GM21423 (cell line): Measurements from ENCODE around the gene GUCD1.
"Not testable (repeated sequence)": the region's sequence is repeated elsewhere in the genome, so short reads cannot be mapped to it uniquely, and the experiment has no call there.

Source experiments
- ATAC-seq: cut with Tn5 transposase; IDR thresholded peaks from one replicate; pipeline ENCODE4 v1.9.1; 2021; ENCODE audit warnings: mild to moderate bottlenecking, moderate library complexity; ENCODE audit not compliant: unreplicated experiment

The GUCD1 gene

DNA sequence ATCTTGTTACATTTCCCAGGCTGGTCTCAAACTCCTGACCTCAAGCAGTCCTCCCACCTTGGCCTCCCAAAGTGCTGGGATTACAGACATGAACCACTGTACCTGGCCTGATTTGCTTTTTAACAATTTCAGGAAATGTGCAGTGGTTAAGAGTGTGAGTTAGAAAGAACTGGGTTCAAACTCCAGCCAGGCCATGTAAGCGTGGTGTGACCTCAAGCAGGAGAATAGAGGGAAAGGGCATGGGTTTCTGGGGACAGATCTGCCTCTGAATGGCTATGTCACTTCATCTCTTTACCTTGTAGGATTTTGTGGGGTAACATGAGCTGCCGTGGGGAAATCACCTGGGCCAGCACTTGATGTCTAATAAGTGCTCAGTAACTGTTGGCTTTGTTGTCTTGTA is 10.1 kb upstream of the GUCD1 start:
- no peak for ATAC-seq

DNA sequence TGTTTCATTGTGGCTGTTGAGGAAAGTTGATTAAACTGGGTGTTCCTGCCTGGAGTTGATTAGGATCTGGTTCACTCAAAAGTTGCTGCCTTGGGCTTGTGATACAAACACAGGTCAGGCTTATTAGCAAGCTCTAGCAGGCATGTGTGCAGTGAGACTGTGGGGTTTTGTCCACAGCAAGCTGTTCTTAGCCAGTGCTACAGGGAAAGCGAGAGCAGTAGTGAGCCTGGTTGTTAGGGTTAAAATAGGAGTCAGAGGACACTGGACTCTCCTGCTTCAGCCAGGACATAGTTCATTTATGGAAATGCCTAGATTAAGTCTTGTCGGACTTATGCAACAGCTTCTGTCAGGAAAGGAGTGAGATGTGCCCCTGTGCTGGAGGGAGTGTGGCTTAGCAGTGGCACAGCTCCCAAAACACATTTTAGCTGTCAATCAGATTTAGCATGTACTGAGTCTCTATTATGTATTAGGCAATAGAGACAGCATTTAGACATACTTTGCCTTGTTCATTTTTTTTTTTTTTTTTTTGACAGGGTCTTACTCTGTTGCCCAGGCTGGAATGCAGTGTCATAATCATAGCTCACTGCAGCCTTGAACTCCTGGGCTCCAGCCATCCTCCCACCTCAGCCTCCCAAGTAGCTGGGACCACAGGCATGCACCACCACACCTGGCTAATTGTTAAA is 9.6 kb upstream of the GUCD1 start:
- ATAC-seq = no peak

DNA sequence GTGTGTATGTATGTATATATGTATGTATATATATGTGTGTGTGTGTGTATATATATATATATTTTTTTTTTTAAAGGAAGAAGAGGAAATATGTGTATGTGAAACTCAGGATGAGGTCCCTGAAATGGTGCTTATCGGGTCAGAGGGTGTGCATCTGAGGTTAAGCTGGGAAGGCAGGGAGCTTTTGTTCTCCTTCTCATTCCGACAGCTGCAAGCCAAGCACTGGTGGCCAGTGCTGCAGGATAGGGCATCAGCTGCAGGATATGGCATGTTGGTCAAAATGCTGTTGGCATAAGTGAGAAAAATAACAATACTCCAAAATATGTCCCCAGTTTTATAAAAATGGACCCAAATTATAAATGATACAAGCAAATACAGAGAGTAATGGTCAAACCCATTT is 8.3 kb upstream of the GUCD1 start:
- ATAC-seq = no peak

DNA sequence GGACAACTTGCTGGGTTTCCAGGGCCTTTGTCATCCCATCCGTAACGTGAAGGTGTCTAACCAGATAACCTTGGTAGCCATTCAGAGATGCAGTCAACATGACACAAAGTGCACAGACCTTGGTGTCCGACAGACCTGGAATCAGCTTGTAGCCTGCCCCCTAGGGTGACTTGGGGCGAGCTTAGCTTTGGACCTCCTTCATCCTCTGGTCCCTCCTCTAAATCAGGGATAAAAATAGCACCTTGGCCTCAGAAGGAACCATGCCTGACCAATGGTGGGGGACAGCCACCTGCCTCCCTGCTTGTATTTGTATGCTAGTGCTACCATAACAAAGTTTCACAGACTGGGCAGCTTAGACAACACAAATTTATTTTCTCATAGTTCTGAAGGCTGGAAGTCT is 4.5 kb upstream of the GUCD1 start:
- no peak for ATAC-seq

DNA sequence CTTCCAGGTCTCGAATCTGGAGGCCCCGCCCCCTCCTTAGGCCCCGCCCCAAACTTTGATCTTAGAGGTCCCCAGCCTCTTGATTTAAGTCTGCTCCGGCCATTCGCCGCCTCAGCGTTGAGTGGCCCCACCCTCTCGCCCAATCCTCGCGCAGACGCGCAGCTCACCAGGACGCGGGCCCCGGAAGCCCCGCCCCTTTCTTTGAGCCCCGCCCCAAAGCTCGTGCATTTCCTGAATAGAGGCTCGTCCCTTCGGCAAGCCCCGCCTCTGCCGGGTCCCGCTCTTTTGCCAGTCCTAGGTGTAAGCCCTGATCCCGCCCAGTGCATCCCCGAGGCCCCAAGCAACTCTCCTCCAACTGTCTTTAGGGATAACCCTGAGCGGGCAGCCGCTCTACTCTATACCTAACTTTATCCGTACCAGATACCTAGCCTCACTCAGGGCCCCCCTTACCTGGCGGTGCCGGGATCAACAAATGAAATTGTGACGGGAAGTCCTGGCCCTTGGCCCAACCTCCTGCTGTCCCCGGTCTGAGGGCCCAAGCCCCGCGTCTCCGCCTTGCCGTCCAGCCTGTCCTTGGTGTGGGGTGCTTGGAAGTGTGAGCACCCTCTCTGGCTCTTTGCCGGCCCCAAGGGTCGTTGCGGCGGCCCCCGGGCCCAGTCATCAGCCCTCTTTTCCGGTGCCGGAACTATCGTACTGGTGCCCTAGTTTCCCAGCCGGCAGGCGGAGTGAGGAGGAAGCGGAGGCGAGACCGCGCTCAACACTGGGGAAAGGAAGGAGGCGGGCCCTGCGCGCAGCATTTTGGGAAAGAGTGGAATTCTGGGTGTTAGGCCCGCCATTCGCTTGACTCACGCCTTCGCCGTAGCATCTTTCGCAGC is 464 bp upstream of the GUCD1 start, which contains the start of gene SNRPD3:
TSS of gene SNRPD3 (plus strand) at position 835 of the 875 bp plus-strand sequence. CDS start 1,676 bp downstream, outside the sequence.
- ATAC-seq = peak; percentile 70

DNA sequence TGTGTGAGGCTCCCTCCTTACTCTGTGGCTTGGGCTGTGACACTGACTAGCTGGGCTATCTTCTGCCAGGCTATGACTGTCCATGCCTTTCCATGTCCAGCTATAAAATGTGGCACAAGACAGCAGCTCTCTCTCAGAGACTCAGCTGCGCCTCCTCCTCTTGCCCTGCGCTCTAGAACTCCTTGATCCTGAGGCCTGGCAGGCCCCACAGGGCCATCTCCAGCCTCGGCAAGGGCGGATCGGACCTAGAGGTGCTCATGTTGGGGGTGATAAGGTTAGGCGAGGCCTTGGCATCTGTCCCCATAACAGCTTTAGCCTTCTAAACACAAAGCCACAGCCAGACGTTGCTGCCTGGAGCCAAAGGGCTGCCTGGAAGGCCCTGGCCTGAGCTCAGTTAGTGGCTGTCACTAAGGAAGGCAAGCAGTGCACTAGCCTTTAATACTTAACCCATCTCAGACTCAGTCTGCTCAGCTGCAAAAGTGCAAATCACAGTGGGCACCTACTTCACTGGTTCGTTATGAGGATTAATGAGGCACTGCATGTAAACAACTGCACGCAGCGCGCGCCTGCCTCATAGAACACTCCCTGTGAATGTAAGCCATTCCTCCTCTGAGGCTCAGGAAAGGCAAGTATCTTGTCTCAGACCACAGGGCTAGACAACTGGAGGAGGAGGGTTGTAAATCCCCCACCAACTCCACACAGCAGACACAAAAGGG is 1.2 kb downstream of the GUCD1 start:
- no peak for ATAC-seq

DNA sequence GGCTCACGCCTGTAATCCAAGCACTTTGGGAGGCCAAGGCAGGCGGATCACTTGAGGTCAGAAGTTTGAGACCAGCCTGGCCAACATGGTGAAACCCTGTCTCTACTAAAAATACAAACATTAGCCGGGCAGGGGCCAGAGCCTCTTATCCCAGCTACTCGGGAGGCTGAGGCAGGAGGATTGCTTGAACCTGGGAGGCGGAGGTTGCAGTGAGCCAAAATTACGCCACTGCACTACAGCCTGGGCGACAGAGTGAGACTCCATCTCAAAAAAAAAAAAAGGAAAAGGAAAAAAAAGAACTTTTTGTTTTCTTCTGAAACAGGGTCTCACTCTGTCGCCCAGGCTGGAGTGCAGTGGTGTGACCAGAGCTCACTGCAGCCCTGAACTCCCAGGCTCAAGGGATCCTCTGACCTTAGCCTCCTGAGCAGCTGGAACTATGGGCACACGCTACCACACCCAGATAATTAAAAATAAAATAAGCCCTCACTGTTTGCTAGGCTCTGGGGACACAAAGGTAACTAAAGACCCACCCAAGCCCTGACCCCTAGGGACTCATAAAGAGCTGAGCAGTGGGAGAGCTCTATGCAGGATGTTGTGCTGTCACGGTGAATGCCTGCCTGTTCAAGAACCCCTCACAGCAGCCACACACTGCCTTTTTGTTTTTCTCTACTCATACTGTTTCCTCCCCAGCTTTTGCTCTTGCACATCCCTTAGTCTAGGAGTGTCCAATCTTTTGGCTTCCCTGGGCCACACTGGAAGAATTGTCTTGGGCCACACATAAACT is 2.2 kb downstream of the GUCD1 start:
- ATAC-seq = not testable (repeated sequence)

DNA sequence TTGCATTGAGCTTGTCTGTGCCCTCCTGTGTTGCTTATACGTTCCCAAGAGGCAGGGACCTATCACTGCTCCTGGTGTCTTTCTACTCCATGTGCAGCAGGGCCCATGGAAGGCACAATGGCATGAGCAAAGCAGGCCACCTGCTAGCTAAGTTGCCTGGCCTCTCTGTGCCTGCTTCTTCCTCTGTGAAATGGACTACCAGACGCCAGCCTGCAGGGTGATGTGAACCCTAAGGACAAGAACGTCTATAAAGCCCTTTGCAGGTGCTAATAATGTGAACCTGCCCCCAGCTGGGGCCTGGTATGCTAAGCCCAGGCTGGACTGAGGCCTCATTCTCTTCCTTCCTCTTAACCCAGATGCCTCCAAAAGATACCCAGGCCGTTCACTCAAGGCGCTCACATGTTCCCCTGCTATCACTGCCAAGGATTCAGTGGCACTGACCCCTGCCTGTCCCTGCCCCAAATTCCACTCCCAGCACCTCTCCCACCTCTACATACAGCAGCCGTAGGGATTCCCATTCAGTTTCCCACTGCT is 4.0 kb downstream of the GUCD1 start:
- ATAC-seq = no peak

DNA sequence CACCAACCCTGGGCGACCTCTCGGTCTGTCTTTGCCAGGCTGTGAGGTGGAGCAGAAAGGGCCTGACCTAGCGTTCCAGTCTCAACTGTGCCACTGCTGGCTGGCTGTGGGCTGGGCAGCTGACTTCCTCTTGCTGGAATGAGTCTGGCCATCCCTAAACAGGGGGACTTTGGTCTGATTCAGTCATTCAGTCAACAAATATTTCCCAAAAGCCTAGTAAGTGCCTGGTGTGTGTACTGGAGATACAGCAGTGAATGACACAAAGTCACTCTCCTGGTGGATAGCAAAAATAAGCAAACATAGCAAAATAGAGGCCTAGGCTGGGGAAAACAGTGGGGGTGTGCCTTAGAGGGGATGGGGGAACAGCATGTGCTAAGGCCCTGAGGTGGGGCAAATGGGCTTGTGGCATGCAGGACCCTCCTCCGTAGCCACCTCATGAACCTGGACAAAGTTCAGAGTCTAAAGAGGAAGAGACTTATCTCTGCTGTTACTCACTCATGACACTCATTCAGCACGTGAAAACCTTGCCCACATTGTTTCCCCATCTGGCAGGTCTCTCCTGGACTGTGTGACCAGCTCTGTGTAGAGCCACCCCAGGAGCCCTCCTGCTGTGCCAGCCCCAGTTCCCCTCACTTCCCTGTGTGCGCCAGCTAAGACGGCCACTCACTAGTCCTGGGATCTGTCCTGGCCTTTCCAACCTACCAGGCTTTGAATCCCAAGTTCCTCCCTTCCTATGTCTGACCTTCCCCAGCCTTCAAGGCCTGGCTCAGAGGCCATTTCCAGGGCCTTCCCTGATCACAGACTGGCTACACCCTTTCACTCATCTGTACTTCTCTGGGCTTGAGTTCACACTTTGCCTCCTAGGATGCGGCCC is 4.7 kb downstream of the GUCD1 start:
- ATAC-seq = no peak

DNA sequence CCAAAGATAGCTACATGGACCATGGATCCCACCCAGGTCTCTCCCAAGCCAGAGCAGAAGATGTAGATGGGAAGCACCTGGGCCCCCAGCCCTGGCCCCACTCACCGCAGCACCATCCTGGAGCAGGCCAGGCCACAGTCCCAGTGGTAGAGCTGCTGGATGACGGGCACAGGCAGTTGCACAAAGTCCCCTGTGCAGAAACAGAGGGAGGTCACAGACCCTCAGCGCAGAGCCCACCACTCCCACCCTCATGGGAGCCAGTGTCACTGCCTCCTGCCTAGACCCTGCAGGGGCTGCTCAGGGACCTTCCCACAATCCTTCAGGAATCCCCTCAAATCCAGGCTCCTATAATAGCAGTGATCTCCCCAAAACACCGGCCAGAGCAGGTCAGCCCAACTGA is 6.1 kb downstream of the GUCD1 start:
- ATAC-seq = no peak

DNA sequence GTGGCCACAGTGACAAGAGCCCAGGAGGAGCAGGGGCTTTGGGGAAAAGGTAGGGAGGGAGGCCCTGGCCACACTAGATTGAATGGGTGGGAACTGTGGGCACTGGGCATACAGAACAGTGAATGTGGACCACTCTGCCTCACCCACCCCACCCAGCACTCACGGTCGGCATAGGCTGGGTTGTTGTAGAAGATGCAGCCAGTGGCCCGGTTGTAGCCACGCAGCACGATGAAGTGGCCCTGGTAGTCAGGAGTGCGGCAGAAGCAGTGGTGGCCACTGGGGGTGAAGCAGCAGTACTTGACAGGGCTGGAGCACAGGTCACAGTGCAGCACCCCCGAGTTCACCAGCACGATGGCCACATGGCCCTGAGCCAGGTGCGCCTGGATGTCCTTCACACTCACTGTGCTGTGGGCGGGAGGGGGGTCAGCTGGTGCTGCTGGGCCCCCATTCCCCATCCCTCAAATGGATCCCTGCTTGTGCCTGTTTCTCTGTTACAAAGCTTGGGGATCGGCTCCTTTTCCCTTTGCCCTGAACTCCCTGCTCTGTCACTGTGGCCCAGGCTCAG is 11.2 kb downstream of the GUCD1 start:
- ATAC-seq = no peak

DNA sequence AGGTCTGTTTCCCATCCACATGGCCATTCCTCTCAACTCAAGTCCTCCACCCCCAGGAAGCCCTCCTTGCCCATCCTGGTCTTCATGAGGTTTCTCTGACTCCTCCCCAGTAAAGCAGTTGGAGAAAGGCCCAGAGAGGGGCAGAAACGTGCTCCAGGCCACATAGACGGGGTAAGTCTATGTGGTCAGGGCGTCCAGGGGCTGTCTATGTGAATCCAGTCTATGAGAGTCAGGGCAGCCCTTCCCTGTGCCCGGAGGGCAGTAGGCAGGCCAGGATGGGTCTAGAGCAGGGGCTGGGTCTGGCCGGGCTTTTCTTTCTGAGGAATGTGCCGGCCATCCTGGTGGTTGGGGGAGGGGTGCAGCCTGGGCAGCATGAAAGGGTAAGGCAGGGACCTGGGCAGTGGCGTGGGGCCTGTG is 11.7 kb downstream of the GUCD1 start:
- ATAC-seq = no peak

DNA sequence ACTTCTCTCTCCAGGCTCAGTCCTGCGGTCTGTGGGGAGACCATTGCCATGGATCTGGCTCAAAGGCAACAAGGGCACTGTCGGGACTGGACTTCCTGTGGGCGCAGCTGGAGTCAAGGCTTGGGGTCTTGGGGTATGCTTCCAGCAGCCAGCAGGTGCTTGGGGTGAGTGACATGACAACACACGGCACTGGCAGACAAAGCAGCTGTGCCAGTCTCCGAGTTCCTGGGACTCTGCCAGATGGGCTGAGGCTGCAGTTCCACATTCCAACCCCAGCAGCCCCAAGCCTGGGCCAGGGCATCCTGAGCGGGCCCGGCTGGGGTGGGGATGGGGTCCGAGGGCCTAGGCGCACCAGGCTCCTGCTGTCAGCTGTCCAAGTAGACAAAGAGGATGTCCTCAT is 12.3 kb downstream of the GUCD1 start:
- no peak for ATAC-seq

DNA sequence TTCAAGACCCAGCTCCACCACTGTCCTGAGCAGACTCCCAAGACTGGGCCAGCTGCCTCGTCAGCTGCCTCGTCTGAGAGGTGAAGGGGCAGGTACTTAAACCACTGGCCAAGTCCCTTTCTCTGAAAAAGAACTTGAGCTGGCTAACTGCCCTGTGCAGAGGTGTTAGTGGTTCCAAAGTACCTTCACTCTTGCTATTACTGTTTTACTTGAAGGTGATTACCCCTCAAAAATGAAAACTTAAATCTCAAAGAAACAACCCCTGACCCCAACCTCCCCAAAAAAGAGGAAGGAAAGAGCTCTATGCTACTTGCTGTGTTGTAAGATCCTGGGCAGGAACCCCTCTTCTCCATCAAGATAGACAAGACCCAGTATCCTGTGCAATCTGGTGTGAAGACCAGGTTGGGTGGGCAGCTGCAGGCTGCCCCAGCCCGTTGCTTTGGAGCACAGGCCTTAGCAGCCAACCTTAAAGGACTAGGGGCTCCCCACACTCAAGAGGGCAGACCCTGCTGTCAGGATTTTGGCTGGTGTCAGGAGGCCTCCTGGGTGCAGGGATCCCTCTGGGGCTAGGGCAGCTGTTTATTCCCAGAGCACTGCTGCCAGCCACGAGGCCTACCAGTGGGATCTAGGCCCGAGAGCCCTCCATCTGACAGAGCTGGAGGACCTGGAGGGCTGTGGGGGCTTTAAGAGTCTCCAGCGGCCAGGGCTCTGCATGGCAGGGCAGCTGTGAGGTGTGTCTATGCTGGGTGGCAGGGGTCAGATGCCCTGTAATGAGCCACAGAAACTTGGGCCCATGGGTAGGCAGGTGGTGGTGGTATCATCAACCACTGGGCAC is 13.0 kb downstream of the GUCD1 start:
- ATAC-seq = no peak

DNA sequence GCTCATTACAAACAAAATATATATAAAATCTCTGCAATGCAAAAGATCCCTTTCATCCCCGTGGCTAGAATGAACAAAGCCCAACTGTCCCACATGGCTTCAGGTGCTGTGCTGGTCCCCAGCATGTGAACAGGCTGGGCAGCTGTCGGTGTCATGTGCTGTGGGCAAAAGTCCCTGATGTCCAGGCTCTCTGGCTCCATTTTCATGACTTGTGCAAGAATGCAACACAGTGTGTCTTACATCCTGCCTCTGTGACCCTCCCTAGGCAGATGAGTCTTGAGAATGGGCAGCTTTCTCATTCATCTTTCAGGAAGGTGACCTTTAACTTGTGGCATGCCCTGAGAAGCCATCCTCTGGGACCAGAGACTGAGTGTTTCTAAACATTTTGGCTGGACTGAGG is 14.5 kb downstream of the GUCD1 start:
- no peak for ATAC-seq

DNA sequence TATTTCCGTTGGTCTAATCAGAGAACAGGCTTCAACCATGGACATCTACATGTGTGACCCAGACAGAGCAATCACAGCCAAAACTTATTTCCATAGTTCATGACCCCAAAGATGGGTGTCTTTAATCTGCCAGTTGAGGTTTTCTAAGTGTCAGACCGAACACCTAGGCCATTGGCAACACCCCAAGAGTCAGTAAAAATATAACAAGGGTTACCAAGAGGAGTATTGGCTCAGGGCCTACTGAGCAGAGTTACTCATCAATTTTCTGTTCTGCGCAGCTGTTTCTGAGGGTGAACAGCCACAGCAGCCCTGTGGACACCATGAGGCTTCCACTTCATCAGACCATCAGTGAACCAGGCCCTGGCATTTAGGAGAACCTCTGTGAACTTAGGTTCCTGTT is 18.8 kb downstream of the GUCD1 start:
- no peak for ATAC-seq

DNA sequence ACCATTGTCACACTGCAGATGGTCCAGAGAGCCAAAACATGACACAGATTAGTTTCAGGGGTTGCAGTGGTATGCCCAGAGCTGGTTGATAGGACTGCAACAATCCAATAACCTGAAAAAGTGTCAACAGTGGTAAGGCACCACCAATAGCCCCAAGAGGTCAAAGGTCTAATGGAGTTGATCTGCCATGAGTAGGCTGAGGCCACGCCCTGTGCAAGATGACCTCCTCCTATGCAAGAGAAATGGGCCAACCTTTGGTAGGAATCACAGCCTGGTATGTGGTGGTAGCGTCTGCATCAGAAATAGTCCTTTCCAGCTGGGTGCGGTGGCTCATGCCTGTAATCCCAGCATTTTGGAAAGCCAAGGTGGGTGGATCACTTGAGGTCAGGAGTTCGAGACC is 19.6 kb downstream of the GUCD1 start:
- ATAC-seq = no peak

DNA sequence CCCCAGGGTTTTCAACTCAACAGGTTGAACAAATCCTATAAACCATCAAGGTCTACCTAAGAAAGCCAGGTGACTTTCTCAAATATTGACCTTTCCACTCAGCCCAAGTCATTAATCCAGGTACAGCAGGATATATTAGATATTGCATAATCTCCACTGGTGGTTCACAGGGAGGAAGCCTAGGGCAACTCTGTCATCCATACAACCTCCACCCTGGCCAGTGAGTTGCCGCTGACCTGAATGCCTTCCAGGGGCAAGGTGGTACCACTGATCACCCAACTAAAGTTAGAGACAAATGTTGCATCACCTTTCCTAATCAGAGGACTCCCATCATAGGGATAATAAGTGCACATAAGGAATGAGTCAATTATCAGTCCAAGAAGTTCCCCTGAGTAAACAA is 22.9 kb downstream of the GUCD1 start:
- no peak for ATAC-seq
